DND-41 (cell line): ENCODE data around the gene SEC14L5.

ENCODE experiments used
- ATAC-seq: fragments of 200-7000 bp; cut with Tn5 transposase; 3 replicates; pipeline ENCODE4 v1.9.1; 2021; ENCODE audit warnings: low read depth; ENCODE audit not compliant: insufficient read depth
- DNase-seq: peaks from one replicate; pipeline ENCODE4 v3.0.0-alpha.2; 2020
- H2AFZ ChIP-seq: 2 replicates; pipeline ENCODE4 v1.6.0; 2012; ENCODE audit warnings: low read depth, low read length
- H3K27ac ChIP-seq: 2 replicates; pipeline ENCODE4 v1.5.1; 2012; ENCODE audit warnings: low read length, inconsistent platforms
- H3K27me3 ChIP-seq: fragments of 200-600 bp; sonication (generic); 2 replicates; pipeline ENCODE4 v1.6.0; 2012; ENCODE audit warnings: low read length, mild to moderate bottlenecking, inconsistent platforms; ENCODE audit not compliant: insufficient read depth, poor library complexity
- H3K36me3 ChIP-seq: 2 replicates; pipeline ENCODE4 v1.5.1; 2012; ENCODE audit warnings: low read length, inconsistent platforms; ENCODE audit not compliant: insufficient read depth
- H3K4me1 ChIP-seq: 2 replicates; pipeline ENCODE4 v1.5.1; 2012; ENCODE audit warnings: mild to moderate bottlenecking, low read length; ENCODE audit not compliant: insufficient read depth
- H3K4me2 ChIP-seq: 2 replicates; pipeline ENCODE4 v1.6.0; 2012; ENCODE audit warnings: mild to moderate bottlenecking, moderate library complexity, low read length, inconsistent platforms; ENCODE audit not compliant: insufficient read depth
- H3K4me3 ChIP-seq, 2 experiments: fragments of 200-600 bp in 1 of 2; shearing (Covaris generic) in 1 of 2; 2 replicates each; pipeline ENCODE4 v1.5.1; 2012 to 2016; ENCODE audit warnings: inconsistent platforms in 2 of 2, low read length in 2 of 2, mild to moderate bottlenecking in 2 of 2, low read depth in 1 of 2, moderate library complexity in 1 of 2
- H3K79me2 ChIP-seq: 2 replicates; pipeline ENCODE4 v1.6.0; 2012; ENCODE audit warnings: low read length, inconsistent platforms; ENCODE audit not compliant: insufficient read depth
- H3K9ac ChIP-seq: 2 replicates; pipeline ENCODE4 v1.6.0; 2012; ENCODE audit warnings: low read depth, mild to moderate bottlenecking, inconsistent platforms, low read length, moderate library complexity
- H3K9me3 ChIP-seq: 2 replicates; pipeline ENCODE4 v1.5.1; 2012; ENCODE audit warnings: low read length, moderate library complexity, mild to moderate bottlenecking, inconsistent platforms; ENCODE audit not compliant: insufficient read depth, severe bottlenecking
- H4K20me1 ChIP-seq: 2 replicates; pipeline ENCODE4 v1.6.0; 2012; ENCODE audit warnings: low read length; ENCODE audit not compliant: insufficient read depth
- EZH2 ChIP-seq: IDR thresholded peaks from 3 replicates; pipeline ENCODE4 v1.6.1; 2012; ENCODE audit warnings: borderline replicate concordance, low read depth, mild to moderate bottlenecking, moderate library complexity, low read length, inconsistent platforms; ENCODE audit not compliant: severe bottlenecking
- TF ChIP-seq, protein P1 (sequence below): IDR thresholded peaks from 2 replicates; pipeline ENCODE4 v1.5.1; 2012; ENCODE audit warnings: borderline replicate concordance, low read length, moderate library complexity, mild to moderate bottlenecking; ENCODE audit not compliant: poor library complexity, severe bottlenecking; ENCODE audit errors: extremely low read depth

The SEC14L5 gene

DNA sequence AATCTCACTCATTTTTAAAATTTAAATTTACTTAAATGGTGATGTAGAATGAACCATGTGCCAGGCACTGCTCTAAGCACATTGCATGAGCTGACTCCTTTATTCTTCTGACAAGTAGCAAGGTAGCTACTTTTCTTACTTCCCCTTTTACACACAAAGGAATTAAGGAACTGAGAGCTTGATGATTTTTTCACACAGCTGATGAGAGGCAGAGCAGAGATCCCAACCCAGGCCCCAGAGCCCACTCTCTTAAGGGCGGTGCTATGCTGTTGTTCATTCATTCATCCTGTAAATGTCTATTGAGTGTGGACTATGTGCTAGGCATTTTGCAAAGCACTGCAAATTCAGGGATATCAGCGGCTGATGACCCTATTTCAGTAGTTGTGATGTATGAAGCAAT is 17.9 kb downstream of the SEC14L5 start:
- Histone ChIP-seq H3K4me2 (no peak overlapping the region), H3K4me3 (no peak overlapping the region), H2AFZ (no peak overlapping the region), H3K36me3 (no peaks in the 10 kb centered on the region), H3K9me3 (no peaks in the 10 kb centered on the region), H3K27ac (no peak overlapping the region), H3K79me2 (no peaks in the 10 kb centered on the region), H3K9ac (no peak overlapping the region), H3K4me1 (no peaks in the 10 kb centered on the region), H3K27me3 (peaks cover 3% of the 10 kb centered on the region), H4K20me1 (0 out of 2 replicates have a peak, but pooled peaks cover 3% of the 10 kb centered on the region)
- TF ChIP-seq EZH2 = no peak
- TF ChIP-seq, protein P1, sequence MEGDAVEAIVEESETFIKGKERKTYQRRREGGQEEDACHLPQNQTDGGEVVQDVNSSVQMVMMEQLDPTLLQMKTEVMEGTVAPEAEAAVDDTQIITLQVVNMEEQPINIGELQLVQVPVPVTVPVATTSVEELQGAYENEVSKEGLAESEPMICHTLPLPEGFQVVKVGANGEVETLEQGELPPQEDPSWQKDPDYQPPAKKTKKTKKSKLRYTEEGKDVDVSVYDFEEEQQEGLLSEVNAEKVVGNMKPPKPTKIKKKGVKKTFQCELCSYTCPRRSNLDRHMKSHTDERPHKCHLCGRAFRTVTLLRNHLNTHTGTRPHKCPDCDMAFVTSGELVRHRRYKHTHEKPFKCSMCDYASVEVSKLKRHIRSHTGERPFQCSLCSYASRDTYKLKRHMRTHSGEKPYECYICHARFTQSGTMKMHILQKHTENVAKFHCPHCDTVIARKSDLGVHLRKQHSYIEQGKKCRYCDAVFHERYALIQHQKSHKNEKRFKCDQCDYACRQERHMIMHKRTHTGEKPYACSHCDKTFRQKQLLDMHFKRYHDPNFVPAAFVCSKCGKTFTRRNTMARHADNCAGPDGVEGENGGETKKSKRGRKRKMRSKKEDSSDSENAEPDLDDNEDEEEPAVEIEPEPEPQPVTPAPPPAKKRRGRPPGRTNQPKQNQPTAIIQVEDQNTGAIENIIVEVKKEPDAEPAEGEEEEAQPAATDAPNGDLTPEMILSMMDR = no peak
- DNase-seq = no peak
- ATAC-seq = no peak

DNA sequence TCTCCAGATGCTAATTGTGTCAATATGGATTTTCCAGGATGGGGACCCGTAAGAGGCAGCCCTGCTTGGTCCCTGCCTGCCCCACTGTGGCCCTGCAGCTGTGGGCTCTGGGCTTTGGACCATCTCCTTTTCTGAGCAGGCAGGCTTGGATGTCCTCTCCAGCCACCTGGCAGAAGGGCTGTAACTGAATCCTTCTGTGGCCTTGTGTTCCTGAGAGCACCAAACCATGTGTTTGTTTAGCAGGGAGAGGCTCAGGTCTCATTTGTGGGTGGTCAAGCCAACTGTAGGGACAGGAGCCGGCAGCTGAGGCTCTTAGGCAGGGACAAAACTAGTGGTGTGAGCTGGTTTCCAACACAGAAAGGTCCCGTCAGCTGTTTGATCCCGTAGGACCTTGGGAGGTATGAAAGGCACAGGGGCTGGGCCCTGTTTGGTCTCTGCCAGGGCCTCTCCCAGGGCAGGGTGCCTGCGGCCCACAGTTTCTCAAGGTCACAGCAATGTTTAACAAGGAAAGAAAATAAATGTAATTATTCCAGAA is 18.5 kb downstream of the SEC14L5 start:
- no peak overlapping the region for H3K4me2 ChIP-seq
- no peaks in the 10 kb centered on the region for H3K4me1 ChIP-seq
- H3K27ac ChIP-seq = no peak overlapping the region
- no peak overlapping the region for H3K9ac ChIP-seq
- no peaks in the 10 kb centered on the region for H3K79me2 ChIP-seq
- peaks cover 3% of the 10 kb centered on the region for H3K27me3 ChIP-seq
- no peaks in the 10 kb centered on the region for H3K36me3 ChIP-seq
- DNase-seq (no peak), ATAC-seq (no peak)
- no peak for TF ChIP-seq EZH2
- TF ChIP-seq, protein P1 = no peak
- no peak overlapping the region for H2AFZ ChIP-seq
- H3K4me3 ChIP-seq = no peak overlapping the region
- 0 out of 2 replicates have a peak, but pooled peaks cover 3% of the 10 kb centered on the region for H4K20me1 ChIP-seq
- H3K9me3 ChIP-seq = no peaks in the 10 kb centered on the region

DNA sequence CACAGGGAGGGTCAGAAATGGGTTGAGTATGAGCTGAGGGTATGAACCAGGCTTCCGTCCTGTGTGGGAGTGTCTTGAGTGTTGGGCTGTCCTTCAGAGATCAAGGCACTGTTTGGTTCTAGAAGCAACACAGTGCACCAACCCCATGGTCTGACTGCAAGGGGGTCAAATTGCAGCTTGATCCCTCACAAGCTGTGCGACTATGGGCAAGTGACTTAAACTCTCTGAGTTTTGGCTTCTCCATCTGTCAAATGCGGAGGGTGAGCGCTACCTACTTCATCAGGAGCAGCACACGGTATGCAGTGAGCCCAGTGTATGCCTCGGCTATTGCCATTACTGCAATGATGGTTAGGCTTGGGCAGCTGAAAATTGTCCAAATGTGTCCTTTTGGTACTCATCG is 21.0 kb downstream of the SEC14L5 start:
- H3K27me3 ChIP-seq = peaks cover 3% of the 10 kb centered on the region
- H3K4me3 ChIP-seq = no peak overlapping the region
- no peak overlapping the region for H3K27ac ChIP-seq
- H2AFZ ChIP-seq = no peak overlapping the region
- no peak for ATAC-seq
- H4K20me1 ChIP-seq = 0 out of 2 replicates have a peak, but pooled peaks cover 3% of the 10 kb centered on the region
- no peak overlapping the region for H3K9ac ChIP-seq
- H3K79me2 ChIP-seq = no peaks in the 10 kb centered on the region
- no peaks in the 10 kb centered on the region for H3K4me1 ChIP-seq
- no peaks in the 10 kb centered on the region for H3K36me3 ChIP-seq
- TF ChIP-seq EZH2 = no peak
- TF ChIP-seq, protein P1 = no peak
- no peak for DNase-seq
- no peak overlapping the region for H3K4me2 ChIP-seq
- no peaks in the 10 kb centered on the region for H3K9me3 ChIP-seq
